ENCODE results near the gene SFXN1.
"Not testable (repeated sequence)": the region's sequence is repeated elsewhere in the genome, so short reads cannot be mapped to it uniquely, and the experiment has no call there.

The SFXN1 gene

GRCh38 chr5:175501759-175502158 is 23.4 kb downstream of the SFXN1 start:
- no peak for DNase-seq

- DNase-seq: not testable (repeated sequence)
Measured at GRCh38 chr5:175507671-175508070, 29.3 kb downstream of the SFXN1 start.

- DNase-seq: no peak
Measured at GRCh38 chr5:175508896-175509295, 30.5 kb downstream of the SFXN1 start.

GRCh38 chr5:175513297-175513696 is 34.9 kb downstream of the SFXN1 start:
- DNase-seq: no peak

GRCh38 chr5:175513726-175514125 is 35.4 kb downstream of the SFXN1 start:
- DNase-seq: no peak

GRCh38 chr5:175516933-175517823 is 38.8 kb downstream of the SFXN1 start:
- DNase-seq: no peak

GRCh38 chr5:175517824-175518450 is 39.6 kb downstream of the SFXN1 start:
- no peak for DNase-seq

- DNase-seq: no peak
Measured at GRCh38 chr5:175519006-175519405, 40.6 kb downstream of the SFXN1 start.

- DNase-seq: peak; percentile 80
Measured at GRCh38 chr5:175520321-175520720, 42.0 kb downstream of the SFXN1 start.

- DNase-seq: no peak
Measured at GRCh38 chr5:175520873-175521272, 42.5 kb downstream of the SFXN1 start.

GRCh38 chr5:175521313-175521833 is 43.0 kb downstream of the SFXN1 start:
- no peak for DNase-seq

- no peak for DNase-seq
Measured at GRCh38 chr5:175523292-175523691, 44.9 kb downstream of the SFXN1 start.

- DNase-seq: no peak
Measured at GRCh38 chr5:175524211-175524610, 45.9 kb downstream of the SFXN1 start.

GRCh38 chr5:175526691-175527090 is 48.3 kb downstream of the SFXN1 start:
- DNase-seq: no peak

GRCh38 chr5:175531361-175531760 is 53.0 kb downstream of the SFXN1 start:
- DNase-seq: no peak

GRCh38 chr5:175534070-175534932 is 55.9 kb downstream of the SFXN1 start:
- DNase-seq: peak; percentile 34

- DNase-seq: not testable (repeated sequence)
Measured at GRCh38 chr5:175535331-175535730, 57.0 kb downstream of the SFXN1 start.

- DNase-seq: no peak
Measured at GRCh38 chr5:175535796-175536195, 57.4 kb downstream of the SFXN1 start.

- DNase-seq: no peak
Measured at GRCh38 chr5:175538576-175538975, 60.2 kb downstream of the SFXN1 start.

GRCh38 chr5:175539936-175540335 is 61.6 kb downstream of the SFXN1 start:
- no peak for DNase-seq

- DNase-seq: no peak
Measured at GRCh38 chr5:175541264-175541663, 62.9 kb downstream of the SFXN1 start.

GRCh38 chr5:175542232-175542965 is 64.0 kb downstream of the SFXN1 start:
- no peak for DNase-seq

- no peak for DNase-seq
Measured at GRCh38 chr5:175542966-175543235, 64.5 kb downstream of the SFXN1 start.
